Suprapubic skin (tissue), 4 donors: ENCODE results near the gene HPX. TPM values are rescaled to one million over a fixed set of nuclear protein-coding genes. Genes with fewer than 3 reads are reported as not detected.

Source experiments
- DNase-seq, 2 donors: peaks; one replicate each; pipeline ENCODE4 v3.0.0-alpha.2; 2019; ENCODE audit warnings: low spot score in 2 of 2
- H3K27ac ChIP-seq: fragments of 200-600 bp; sonication (generic); one replicate; pipeline ENCODE4 v1.5.1; 2019
- H3K27me3 ChIP-seq: fragments of 200-600 bp; sonication (generic); one replicate; pipeline ENCODE4 v1.5.1; 2019
- H3K36me3 ChIP-seq: fragments of 200-600 bp; sonication (generic); one replicate; pipeline ENCODE4 v1.5.1; 2019
- H3K4me1 ChIP-seq: fragments of 200-600 bp; sonication (generic); one replicate; pipeline ENCODE4 v1.5.1; 2019
- H3K4me3 ChIP-seq: fragments of 200-600 bp; sonication (generic); one replicate; pipeline ENCODE4 v1.5.1; 2019; ENCODE audit warnings: mild to moderate bottlenecking
- H3K9me3 ChIP-seq: fragments of 200-600 bp; sonication (generic); one replicate; pipeline ENCODE4 v1.5.1; 2019
- CTCF ChIP-seq, 2 donors: fragments of 200-600 bp in 1 of 2; fragments of 450-650 bp in 1 of 2; sonication (generic) in 1 of 2; IDR thresholded peaks; one replicate each; pipeline ENCODE4 v1.5.1; 2016 to 2019; ENCODE audit warnings: antibody characterized with exemption in 2 of 2, mild to moderate bottlenecking in 1 of 2, moderate library complexity in 1 of 2
- EP300 ChIP-seq: sonication (generic); formaldehyde crosslinking; IDR thresholded peaks from one replicate; pipeline ENCODE4 v1.6.1; 2017; ENCODE audit warnings: antibody characterized with exemption
- POLR2A ChIP-seq, 2 donors: fragments of 450-650 bp; IDR thresholded peaks; one replicate each; pipeline ENCODE4 v1.6.1; 2017; ENCODE audit warnings: antibody characterized with exemption in 2 of 2, mild to moderate bottlenecking in 2 of 2, moderate library complexity in 2 of 2
- POLR2AphosphoS5 ChIP-seq, 3 donors: sonication (generic); formaldehyde crosslinking; IDR thresholded peaks; one replicate each; pipeline ENCODE4 v1.6.1; 2017; ENCODE audit warnings: antibody characterized with exemption in 3 of 3
- WGBS: methylation state at CpG from one replicate; pipeline ENCODE4 v1.1.5; 2018; 5-methylcytosine and 5-hydroxymethylcytosine counted together
- total RNA-seq, 4 donors: library from RNA; depleted of rRNA; stranded (reverse); fragments of >200 nt; gene quantifications; one replicate each; pipeline ENCODE4 v1.1.0, GENCODE V29; 2016

The HPX gene
- total RNA-seq, 4 donors from 2014 or later = 0.47 to 15.5 (median 1.3) TPM

GRCh38 chr11:6474413-6474792 lies 33.6 kb upstream of the HPX start:
- H3K36me3 ChIP-seq = peaks cover 31% of the 10 kb centered on the region
- H3K4me3 ChIP-seq = peak overlapping the region; percentile 69
- TF ChIP-seq CTCF (IDR thresholded peaks at IDR 0.05) (no peak), POLR2A (IDR thresholded peaks at IDR 0.05) (no peak), EP300 (no peak), POLR2AphosphoS5 (IDR thresholded peaks at IDR 0.05) (no peak)
- 21% methylated on average over 7 of the region's 7 CpGs for WGBS
- DNase-seq = no peak
- H3K4me1 ChIP-seq = peaks cover 30% of the 10 kb centered on the region
- H3K27ac ChIP-seq = peak overlapping the region; percentile 84
- no peaks in the 10 kb centered on the region for H3K9me3 ChIP-seq
- no peaks in the 10 kb centered on the region for H3K27me3 ChIP-seq

- peaks cover 25% of the 10 kb centered on the region for H3K36me3 ChIP-seq
- H3K27ac ChIP-seq = peak within 1 kb of the TSS; percentile 84
- H3K27me3 ChIP-seq = no peaks in the 10 kb centered on the region
- no peaks in the 10 kb centered on the region for H3K9me3 ChIP-seq
- peak in 1 of 2 donors; percentile 41 for TF ChIP-seq POLR2A (IDR thresholded peaks at IDR 0.05)
- TF ChIP-seq CTCF (IDR thresholded peaks at IDR 0.05) = no peak
- H3K4me3 ChIP-seq = peak within 1 kb of the TSS; percentile 69
- peak; percentile 94 to 96 for DNase-seq
- WGBS = 1% methylated on average over 23 of the region's 87 CpGs
- H3K4me1 ChIP-seq = peaks cover 31% of the 10 kb centered on the region
Measured at GRCh38 chr11:6473451-6474412, 32.9 kb upstream of the HPX start, which contains the start of gene TRIM3. Gene TRIM3, minus strand, starts transcription at chr11:6473941. Its CDS starts 8,246 bp downstream, at chr11:6465695.

GRCh38 chr11:6472934-6473333 lies 32.1 kb upstream of the HPX start:
- TF ChIP-seq CTCF (IDR thresholded peaks at IDR 0.05) (no peak), POLR2AphosphoS5 (IDR thresholded peaks at IDR 0.05) (no peak), POLR2A (IDR thresholded peaks at IDR 0.05) (no peak), EP300 (no peak)
- Histone ChIP-seq H3K4me3 (peak overlapping the region; percentile 69), H3K27me3 (no peaks in the 10 kb centered on the region), H3K9me3 (no peaks in the 10 kb centered on the region), H3K4me1 (peaks cover 31% of the 10 kb centered on the region), H3K36me3 (peaks cover 17% of the 10 kb centered on the region), H3K27ac (no peak overlapping the region)
- no peak for DNase-seq
- WGBS = no CpG with 5 or more reads among the region's 1 CpG

- 96% methylated on average over 1 of the region's 1 CpG for WGBS
- DNase-seq = no peak
- Histone ChIP-seq H3K36me3 (peaks cover 7% of the 10 kb centered on the region), H3K9me3 (no peaks in the 10 kb centered on the region), H3K4me3 (no peak overlapping the region), H3K27me3 (no peaks in the 10 kb centered on the region), H3K4me1 (peaks cover 28% of the 10 kb centered on the region), H3K27ac (peak overlapping the region; percentile 34)
- TF ChIP-seq EP300 (no peak), POLR2A (IDR thresholded peaks at IDR 0.05) (no peak), CTCF (IDR thresholded peaks at IDR 0.05) (no peak), POLR2AphosphoS5 (IDR thresholded peaks at IDR 0.05) (no peak)
Measured at GRCh38 chr11:6469599-6469998, 28.8 kb upstream of the HPX start.

GRCh38 chr11:6468712-6469495 lies 28.1 kb upstream of the HPX start:
- Histone ChIP-seq H3K4me3 (no peak overlapping the region), H3K27ac (peak overlapping the region; percentile 34), H3K36me3 (peaks cover 14% of the 10 kb centered on the region), H3K4me1 (peaks cover 21% of the 10 kb centered on the region), H3K27me3 (no peaks in the 10 kb centered on the region), H3K9me3 (no peaks in the 10 kb centered on the region)
- DNase-seq = peak; percentile 89 to 91
- 29% methylated on average over 6 of the region's 6 CpGs for WGBS
- TF ChIP-seq POLR2AphosphoS5 (IDR thresholded peaks at IDR 0.05) = no peak
- TF ChIP-seq CTCF (IDR thresholded peaks at IDR 0.05) = no peak
- TF ChIP-seq POLR2A (IDR thresholded peaks at IDR 0.05) = no peak
- no peak for TF ChIP-seq EP300
